Ascending aorta (tissue), 2 donors: Measurements from ENCODE around the gene AUTS2. TPM values are rescaled to one million over a fixed set of nuclear protein-coding genes. Genes with fewer than 3 reads are reported as not detected.

Experiments
- DNase-seq, 2 donors: peaks; one replicate each; pipeline ENCODE4 v3.0.0-alpha.2; 2019; ENCODE audit warnings: low spot score in 2 of 2
- H3K27ac ChIP-seq, 2 donors: fragments of 200-600 bp; sonication (generic); one replicate each; pipeline ENCODE4 v1.5.1; 2016 to 2017; ENCODE audit warnings: mild to moderate bottlenecking in 1 of 2
- H3K27me3 ChIP-seq: fragments of 200-600 bp; sonication (generic); one replicate; pipeline ENCODE4 v1.5.1; 2017
- H3K36me3 ChIP-seq, 2 donors: fragments of 200-600 bp; sonication (generic); one replicate each; pipeline ENCODE4 v1.5.1; 2016
- H3K4me1 ChIP-seq, 2 donors: fragments of 200-600 bp; sonication (generic); one replicate each; pipeline ENCODE4 v1.5.1; 2016 to 2017; ENCODE audit warnings: mild to moderate bottlenecking in 1 of 2
- H3K4me3 ChIP-seq, 2 donors: fragments of 200-600 bp; sonication (generic); one replicate each; pipeline ENCODE4 v1.5.1; 2016 to 2017; ENCODE audit warnings: mild to moderate bottlenecking in 1 of 2
- H3K9me3 ChIP-seq, 2 donors: fragments of 200-600 bp; sonication (generic); one replicate each; pipeline ENCODE4 v1.5.1; 2016
- intact Hi-C: fragments of 100-400 bp; cut with DNase I; formaldehyde crosslinking; loops from one replicate; pipeline ENCODE4 v1.15.1; 2023
- total RNA-seq: library from RNA; depleted of rRNA; stranded (reverse); fragments of >200 nt; gene quantifications from one replicate; pipeline ENCODE4 v1.1.0, GENCODE V29; 2016
- TF ChIP-seq, protein P1 (sequence below), 3 experiments: fragments of 200-600 bp in 2 of 3; fragments of 450-650 bp in 1 of 3; sonication (generic) in 2 of 3; IDR thresholded peaks; one replicate each; pipeline ENCODE4 v1.5.1; 2016 to 2019; ENCODE audit warnings: antibody characterized with exemption in 3 of 3, mild to moderate bottlenecking in 1 of 3, moderate library complexity in 1 of 3

The AUTS2 gene
- total RNA-seq, 1 donor from 2014 or later = 90.4 TPM

GRCh38 chr7:70210936-70211310 lies 612.6 kb downstream of the AUTS2 start:
- Histone ChIP-seq H3K9me3 (no peaks in the 10 kb centered on the region), H3K4me1 (no peaks in the 10 kb centered on the region), H3K36me3 (no peaks in the 10 kb centered on the region), H3K27me3 (no peaks in the 10 kb centered on the region), H3K4me3 (no peak overlapping the region), H3K27ac (no peak overlapping the region)
- intact Hi-C loops = no loop called here
- TF ChIP-seq, protein P1, sequence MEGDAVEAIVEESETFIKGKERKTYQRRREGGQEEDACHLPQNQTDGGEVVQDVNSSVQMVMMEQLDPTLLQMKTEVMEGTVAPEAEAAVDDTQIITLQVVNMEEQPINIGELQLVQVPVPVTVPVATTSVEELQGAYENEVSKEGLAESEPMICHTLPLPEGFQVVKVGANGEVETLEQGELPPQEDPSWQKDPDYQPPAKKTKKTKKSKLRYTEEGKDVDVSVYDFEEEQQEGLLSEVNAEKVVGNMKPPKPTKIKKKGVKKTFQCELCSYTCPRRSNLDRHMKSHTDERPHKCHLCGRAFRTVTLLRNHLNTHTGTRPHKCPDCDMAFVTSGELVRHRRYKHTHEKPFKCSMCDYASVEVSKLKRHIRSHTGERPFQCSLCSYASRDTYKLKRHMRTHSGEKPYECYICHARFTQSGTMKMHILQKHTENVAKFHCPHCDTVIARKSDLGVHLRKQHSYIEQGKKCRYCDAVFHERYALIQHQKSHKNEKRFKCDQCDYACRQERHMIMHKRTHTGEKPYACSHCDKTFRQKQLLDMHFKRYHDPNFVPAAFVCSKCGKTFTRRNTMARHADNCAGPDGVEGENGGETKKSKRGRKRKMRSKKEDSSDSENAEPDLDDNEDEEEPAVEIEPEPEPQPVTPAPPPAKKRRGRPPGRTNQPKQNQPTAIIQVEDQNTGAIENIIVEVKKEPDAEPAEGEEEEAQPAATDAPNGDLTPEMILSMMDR (IDR thresholded peaks at IDR 0.05) = no peak
- no peak for DNase-seq

DNA sequence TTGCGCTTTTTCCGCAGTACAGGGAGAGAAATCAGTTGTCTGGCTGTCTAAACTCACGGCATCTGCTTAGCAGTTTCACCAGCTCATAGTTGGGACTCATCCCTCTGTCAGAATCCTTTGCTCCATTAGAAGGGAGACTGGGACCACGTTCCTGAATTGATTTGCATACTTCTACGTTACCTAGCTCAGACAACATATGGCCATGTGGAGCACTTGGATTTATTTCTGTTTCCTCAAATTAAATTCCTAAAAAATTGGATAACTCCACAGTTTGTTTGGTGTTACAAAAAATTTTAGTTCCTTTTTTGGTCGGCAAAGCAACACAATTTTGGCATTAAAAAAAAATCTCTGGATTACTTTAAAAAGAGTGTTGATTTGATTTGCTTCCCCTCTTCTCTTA lies 614.0 kb downstream of the AUTS2 start:
- no peak overlapping the region for H3K27ac ChIP-seq
- TF ChIP-seq, protein P1 (IDR thresholded peaks at IDR 0.05) = no peak
- intact Hi-C loops = no loop called here
- no peaks in the 10 kb centered on the region for H3K4me1 ChIP-seq
- no peak overlapping the region for H3K4me3 ChIP-seq
- H3K27me3 ChIP-seq = no peaks in the 10 kb centered on the region
- DNase-seq = no peak
- no peaks in the 10 kb centered on the region for H3K36me3 ChIP-seq
- H3K9me3 ChIP-seq = no peaks in the 10 kb centered on the region

DNA sequence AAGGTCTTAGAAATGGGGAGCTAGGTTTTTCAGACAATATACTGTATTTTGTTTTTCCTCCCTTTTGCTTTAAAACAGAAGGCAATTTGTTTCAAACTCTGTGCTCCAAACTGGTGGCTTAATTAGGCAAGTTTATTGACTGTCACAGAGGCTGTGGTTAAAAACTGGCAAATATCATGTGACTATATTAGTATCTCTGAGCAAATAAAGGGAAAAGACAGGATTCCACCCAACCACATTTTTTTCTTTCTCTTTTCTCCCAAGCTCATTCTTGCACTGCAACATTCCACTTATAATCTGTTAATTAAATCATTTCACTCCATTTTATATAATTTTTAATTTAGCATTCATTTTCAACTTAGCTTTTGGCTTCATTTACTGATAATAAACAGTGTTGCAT lies 615.8 kb downstream of the AUTS2 start:
- DNase-seq = no peak
- H3K9me3 ChIP-seq = no peaks in the 10 kb centered on the region
- no peaks in the 10 kb centered on the region for H3K36me3 ChIP-seq
- H3K4me1 ChIP-seq = no peaks in the 10 kb centered on the region
- TF ChIP-seq, protein P1 (IDR thresholded peaks at IDR 0.05) = no peak
- intact Hi-C loops = no loop called here
- H3K4me3 ChIP-seq = no peak overlapping the region
- H3K27ac ChIP-seq = no peak overlapping the region
- H3K27me3 ChIP-seq = no peaks in the 10 kb centered on the region

DNA sequence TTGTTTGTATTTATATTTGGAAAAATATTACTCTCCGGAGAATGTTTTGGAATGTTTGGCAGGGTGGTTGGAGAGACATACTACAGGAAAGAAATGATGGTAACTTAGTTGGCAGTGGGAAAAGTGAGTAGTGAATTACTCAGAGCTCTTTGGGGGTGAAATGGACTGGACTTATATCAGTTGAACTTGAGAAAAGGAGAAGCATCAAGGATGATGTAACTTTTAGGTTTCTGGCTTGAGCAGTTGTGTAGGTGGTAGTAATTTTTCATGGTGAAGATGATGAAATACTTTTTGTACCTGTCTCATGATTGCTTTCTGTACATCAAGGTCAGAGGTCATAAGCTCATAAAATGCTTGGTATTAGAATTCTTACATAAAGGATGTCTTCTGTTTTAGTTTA lies 617.2 kb downstream of the AUTS2 start:
- DNase-seq = no peak
- H3K27me3 ChIP-seq = no peaks in the 10 kb centered on the region
- H3K9me3 ChIP-seq = no peaks in the 10 kb centered on the region
- no peaks in the 10 kb centered on the region for H3K36me3 ChIP-seq
- no peak overlapping the region for H3K27ac ChIP-seq
- H3K4me3 ChIP-seq = no peak overlapping the region
- TF ChIP-seq, protein P1 (IDR thresholded peaks at IDR 0.05) = no peak
- intact Hi-C loops = no loop called here
- no peaks in the 10 kb centered on the region for H3K4me1 ChIP-seq

- Histone ChIP-seq H3K27me3 (no peaks in the 10 kb centered on the region), H3K27ac (no peak overlapping the region), H3K36me3 (no peaks in the 10 kb centered on the region), H3K4me1 (no peaks in the 10 kb centered on the region), H3K4me3 (no peak overlapping the region), H3K9me3 (no peaks in the 10 kb centered on the region)
- TF ChIP-seq, protein P1 (IDR thresholded peaks at IDR 0.05) = no peak
- DNase-seq = no peak
- intact Hi-C loops = no loop called here
Measured at GRCh38 chr7:70217571-70217970, 619.3 kb downstream of the AUTS2 start.

DNA sequence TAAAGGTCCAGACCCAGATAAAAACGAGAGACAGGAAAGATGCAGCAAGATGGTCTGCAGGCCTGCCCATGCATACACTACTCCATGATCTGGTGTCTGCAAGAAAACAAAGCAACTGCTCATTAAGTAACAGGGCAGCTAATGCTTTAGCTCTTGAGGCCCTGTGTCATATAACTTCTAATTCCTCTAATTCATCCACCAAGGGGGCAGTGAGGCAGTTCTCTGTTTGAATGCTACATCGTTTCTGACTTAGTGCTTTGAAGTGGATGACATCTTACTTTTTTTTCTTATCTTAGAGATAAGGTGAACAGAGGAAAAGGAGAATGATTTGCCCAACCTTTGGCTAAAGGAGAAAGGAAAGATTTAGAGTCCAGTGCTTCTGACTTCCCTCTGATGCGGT lies 619.7 kb downstream of the AUTS2 start:
- H3K36me3 ChIP-seq = no peaks in the 10 kb centered on the region
- TF ChIP-seq, protein P1 (IDR thresholded peaks at IDR 0.05) = no peak
- intact Hi-C loops = no loop called here

More for the DNA sequence above, 619.7 kb downstream of the AUTS2 start:
- Histone ChIP-seq H3K4me1 (no peaks in the 10 kb centered on the region), H3K27me3 (no peaks in the 10 kb centered on the region), H3K27ac (no peak overlapping the region), H3K9me3 (no peaks in the 10 kb centered on the region), H3K4me3 (no peak overlapping the region)
- DNase-seq = no peak
